HL-60 (cell line): ENCODE data around the gene IRGC.

Experiments
- DNase-seq, 2 experiments: peaks; one replicate each; pipeline ENCODE4 v3.0.0-alpha.2; 2010 to 2020; ENCODE audit warnings: low read depth in 1 of 2, low spot score in 1 of 2
- H3K27ac ChIP-seq: fragments of 250-450 bp; sonication (Bioruptor Pico); replicated peaks from 2 replicates; pipeline ENCODE4 v1.5.1; 2020; ENCODE audit warnings: mild to moderate bottlenecking, moderate library complexity
- H3K27me3 ChIP-seq: fragments of 250-450 bp; sonication (Bioruptor Pico); 2 replicates; pipeline ENCODE4 v1.5.1; 2021; ENCODE audit warnings: mild to moderate bottlenecking, moderate library complexity; ENCODE audit not compliant: insufficient read depth, poor library complexity, severe bottlenecking
- H3K4me3 ChIP-seq: replicated peaks from 2 replicates; pipeline ENCODE4 v1.5.1; 2011; ENCODE audit warnings: mild to moderate bottlenecking, control low read depth, low read length; ENCODE audit not compliant: insufficient read depth
- CTCF ChIP-seq: IDR thresholded peaks from one replicate; pipeline ENCODE4 v1.5.1; 2011; ENCODE audit warnings: low read length, control low read depth, inconsistent platforms; ENCODE audit not compliant: insufficient read depth
- GABPA ChIP-seq: IDR thresholded peaks from 2 replicates; pipeline ENCODE4 v1.6.1; 2012; ENCODE audit warnings: low read depth
- POLR2AphosphoS5 ChIP-seq: IDR thresholded peaks from 2 replicates; pipeline ENCODE4 v1.6.1; 2012; ENCODE audit warnings: low read depth
- REST ChIP-seq: IDR thresholded peaks from 2 replicates; pipeline ENCODE4 v1.6.1; 2012; ENCODE audit warnings: low read depth; ENCODE audit not compliant: insufficient replicate concordance
- SPI1 ChIP-seq: IDR thresholded peaks from 2 replicates; pipeline ENCODE4 v1.6.1; 2012; ENCODE audit warnings: low read depth, mild to moderate bottlenecking, borderline replicate concordance

IRGC gene

GRCh38 chr19:43719378-43719868, 3.5 kb downstream of the IRGC start:
- DNase-seq = no peak
- Histone ChIP-seq H3K4me3 (no peak overlapping the region), H3K27ac (no peak overlapping the region), H3K27me3 (no peaks in the 10 kb centered on the region)
- TF ChIP-seq SPI1 (no peak), GABPA (no peak), CTCF (no peak), POLR2AphosphoS5 (no peak), REST (no peak)

GRCh38 chr19:43719918-43720317, 4.0 kb downstream of the IRGC start:
- no peak for DNase-seq
- H3K27ac ChIP-seq = no peak overlapping the region
- TF ChIP-seq CTCF (no peak), REST (no peak), SPI1 (no peak), POLR2AphosphoS5 (no peak), GABPA (no peak)
- H3K27me3 ChIP-seq = no peaks in the 10 kb centered on the region
- no peak overlapping the region for H3K4me3 ChIP-seq

GRCh38 chr19:43720936-43721335, 5.1 kb downstream of the IRGC start:
- H3K4me3 ChIP-seq = no peak overlapping the region
- no peak for DNase-seq
- no peak overlapping the region for H3K27ac ChIP-seq
- TF ChIP-seq CTCF = no peak
- no peak for TF ChIP-seq SPI1
- TF ChIP-seq REST = no peak
- TF ChIP-seq POLR2AphosphoS5 = no peak
- no peak for TF ChIP-seq GABPA
- H3K27me3 ChIP-seq = no peaks in the 10 kb centered on the region
